ENCODE results near the gene ULBP3. TPM values are rescaled to one million over a fixed set of nuclear protein-coding genes. Genes with fewer than 3 reads are reported as not detected.

Gene ULBP3
- total and polyA plus RNA-seq, 12 donors, result 0.52 to 2.1 (median 1.1) TPM; not detected in 1

GRCh38 chr6:150099953-150100352 is 31.0 kb upstream of the ULBP3 start:
- 92 to 95% methylated on average over 11 of the region's 11 CpGs for WGBS, 2 donors
- DNase-seq (no peak), ATAC-seq (no peak)
- Histone ChIP-seq H3K9me3 (peaks cover 0 to 4% (median 0%) of the 10 kb centered on the region in 11 donors), H3K27me3 (peaks cover 0 to 6% (median 0%) of the 10 kb centered on the region in 7 donors), H3K36me3 (no peaks in the 10 kb centered on the region), H3K27ac (no peak overlapping the region), H3K4me3 (no peak overlapping the region), H3K4me1 (no peaks in the 10 kb centered on the region)
- no peak for TF ChIP-seq CTCF (IDR thresholded peaks at IDR 0.05)
- intact Hi-C loops (cut with DNase I), result no loop called here

- ATAC-seq, result no peak
- Histone ChIP-seq H3K4me1 (no peaks in the 10 kb centered on the region), H3K4me3 (no peak overlapping the region), H3K9me3 (peaks cover 0 to 4% (median 0%) of the 10 kb centered on the region in 11 donors), H3K36me3 (no peaks in the 10 kb centered on the region), H3K27me3 (peaks cover 0 to 6% (median 0%) of the 10 kb centered on the region in 7 donors), H3K27ac (no peak overlapping the region)
- intact Hi-C loops (cut with DNase I), result no loop called here
- no peak for TF ChIP-seq CTCF (IDR thresholded peaks at IDR 0.05)
- no peak for DNase-seq
- WGBS, 2 donors, result 74 to 80% methylated on average over 8 of the region's 8 CpGs
These were observed 30.6 kb upstream of the ULBP3 start for GRCh38 chr6:150099546-150099945.

GRCh38 chr6:150098155-150098554 is 29.2 kb upstream of the ULBP3 start:
- intact Hi-C loops (cut with DNase I), result no loop called here
- Histone ChIP-seq H3K4me3 (no peak overlapping the region), H3K9me3 (peaks cover 0 to 4% (median 0%) of the 10 kb centered on the region in 11 donors), H3K4me1 (no peaks in the 10 kb centered on the region), H3K27ac (no peak overlapping the region), H3K27me3 (peaks cover 0 to 12% (median 0%) of the 10 kb centered on the region in 7 donors), H3K36me3 (no peaks in the 10 kb centered on the region)
- ATAC-seq (no peak), DNase-seq (no peak)
- TF ChIP-seq CTCF (IDR thresholded peaks at IDR 0.05), result no peak
- WGBS, 2 donors, result 90 to 93% methylated on average over 10 of the region's 10 CpGs

- intact Hi-C loops (cut with DNase I), result no loop called here
- WGBS, 2 donors, result 83 to 86% methylated on average over 6 of the region's 6 CpGs
- no peak for ATAC-seq
- Histone ChIP-seq H3K9me3 (no peaks in the 10 kb centered on the region), H3K27me3 (peaks cover 0 to 31% (median 0%) of the 10 kb centered on the region in 7 donors), H3K27ac (no peak overlapping the region), H3K36me3 (no peaks in the 10 kb centered on the region), H3K4me3 (no peak overlapping the region), H3K4me1 (no peaks in the 10 kb centered on the region)
- no peak for TF ChIP-seq CTCF (IDR thresholded peaks at IDR 0.05)
- DNase-seq, result no peak
These were observed 24.5 kb upstream of the ULBP3 start for GRCh38 chr6:150093397-150093796.

All from heart right ventricle (tissue), 16 donors.